HG03520 (cell line): ENCODE results near the gene SLC2A1.

Experiments
- ATAC-seq: cut with Tn5 transposase; IDR thresholded peaks from one replicate; pipeline ENCODE4 v1.9.1; 2021; ENCODE audit warnings: mild to moderate bottlenecking, moderate library complexity; ENCODE audit not compliant: unreplicated experiment

Gene SLC2A1

DNA sequence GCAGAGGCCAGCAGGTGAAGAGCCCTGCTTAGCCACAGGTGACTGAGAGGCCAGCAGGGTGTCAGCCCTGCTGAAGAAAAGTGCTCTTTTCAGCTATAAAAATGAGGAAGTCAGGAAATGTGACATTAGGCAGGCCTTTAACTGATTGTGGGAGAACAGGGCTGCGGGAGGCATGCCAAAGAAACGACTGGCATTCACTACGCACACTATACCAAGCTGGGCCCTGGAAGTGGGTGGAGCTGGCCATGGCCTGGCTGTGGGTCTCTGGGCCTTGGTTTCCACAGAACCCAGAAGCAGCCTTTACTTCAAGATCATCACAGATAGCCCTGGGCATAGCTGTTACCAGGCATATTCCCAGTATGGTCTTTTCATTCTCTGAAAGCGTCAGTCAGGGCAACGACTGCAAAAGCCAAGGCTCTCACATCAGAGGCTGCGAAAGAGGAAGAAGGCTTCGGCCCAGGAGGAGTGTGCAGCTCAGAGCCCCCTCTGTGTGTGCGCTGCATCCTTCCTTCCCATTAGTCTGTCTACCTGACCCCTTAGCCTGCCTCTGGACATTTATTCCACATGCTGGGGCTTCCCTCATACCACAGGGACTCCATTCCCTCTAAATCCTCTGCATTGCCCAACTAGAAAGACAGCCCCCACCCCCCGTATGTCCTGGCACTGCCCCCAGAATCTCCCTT is 14.3 kb downstream of the SLC2A1 start:
- ATAC-seq, result no peak

DNA sequence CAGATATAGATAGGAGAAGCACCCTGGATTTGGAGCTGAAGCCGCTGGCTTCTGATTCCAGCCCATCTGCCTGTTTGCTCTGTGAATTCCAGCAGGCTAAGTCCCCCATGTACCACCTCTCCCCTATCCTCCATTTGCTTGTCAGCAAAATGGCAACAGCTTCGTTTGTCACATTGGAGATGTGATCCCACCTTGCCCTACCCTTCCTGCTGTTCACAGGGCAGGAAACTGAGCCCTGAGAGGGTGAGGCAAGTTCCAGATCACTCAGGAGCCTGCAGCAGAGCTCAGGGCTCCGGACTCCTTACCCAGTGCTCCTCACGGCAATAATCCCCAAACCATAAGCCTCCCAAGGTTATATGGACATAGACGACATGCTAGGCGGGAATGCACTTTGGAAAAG is 14.9 kb downstream of the SLC2A1 start:
- no peak for ATAC-seq

DNA sequence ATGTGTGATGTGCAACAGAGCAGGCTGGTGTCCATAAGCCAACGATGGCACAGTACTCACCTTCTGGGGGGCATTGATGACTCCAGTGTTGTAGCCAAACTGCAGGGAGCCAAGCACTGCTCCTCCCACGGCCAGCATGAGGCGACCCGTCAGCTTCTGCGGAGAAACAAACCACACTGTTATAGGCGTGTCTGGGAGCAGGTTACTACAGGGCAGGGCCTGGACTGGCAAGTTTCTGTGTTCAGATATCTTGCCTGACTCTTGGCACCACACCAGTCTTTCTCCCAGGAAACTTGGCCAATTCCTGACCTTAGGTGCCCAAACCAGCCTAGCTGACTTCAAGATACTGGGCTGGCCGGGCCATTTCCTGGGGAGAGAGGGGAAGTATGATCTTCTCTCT is 15.5 kb downstream of the SLC2A1 start:
- no peak for ATAC-seq

DNA sequence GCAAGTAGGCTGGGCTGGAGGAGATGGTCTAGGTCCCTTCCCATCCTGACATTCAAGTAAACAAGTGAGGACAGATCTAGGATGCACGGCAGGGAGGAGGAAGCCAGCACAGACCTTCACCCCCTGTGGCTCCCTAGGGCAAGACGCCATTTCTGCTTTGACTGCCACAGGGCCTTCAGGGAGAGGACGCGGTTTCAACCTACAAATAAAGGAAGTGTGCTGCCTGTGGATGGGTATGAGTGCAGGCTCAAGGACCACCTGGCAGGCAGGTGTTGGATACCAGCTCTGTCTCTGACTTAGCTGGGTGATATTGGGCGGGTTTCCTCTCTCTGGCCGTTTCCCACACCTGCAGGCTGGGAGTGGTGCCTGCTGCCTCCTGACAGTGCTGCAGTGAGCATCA is 16.2 kb downstream of the SLC2A1 start:
- no peak for ATAC-seq

DNA sequence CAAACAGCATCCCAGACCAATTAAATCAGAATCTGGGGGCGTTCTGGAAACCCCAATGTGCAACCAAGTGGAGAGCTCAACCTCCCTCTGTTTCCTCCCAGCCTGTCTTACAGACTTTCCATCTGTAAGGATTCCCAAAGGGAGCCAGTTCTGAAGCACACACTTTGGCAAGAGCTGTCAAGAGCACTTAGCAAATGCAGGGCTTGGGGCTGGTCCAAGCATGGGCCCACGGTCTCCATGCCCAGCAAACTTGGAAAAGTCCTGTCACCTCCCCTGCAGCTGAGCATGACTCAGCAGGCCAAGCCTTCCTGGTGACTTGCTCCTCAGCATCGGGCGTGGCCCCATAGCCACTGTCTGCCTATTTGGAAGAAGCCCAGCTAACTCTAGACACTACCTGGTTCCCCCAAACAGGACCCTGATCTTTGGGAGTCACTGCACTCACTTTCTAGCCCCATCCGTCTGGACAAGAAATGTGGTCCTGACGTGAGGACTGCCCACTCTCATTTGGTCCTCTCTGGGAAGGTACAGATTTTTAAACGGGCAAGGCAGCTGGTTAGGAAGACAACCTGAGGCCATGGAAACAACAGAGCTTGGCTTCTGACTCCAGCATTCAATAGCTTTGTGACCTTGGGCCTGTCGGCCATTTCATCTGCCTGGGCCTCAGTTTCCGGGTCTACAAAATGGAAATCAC is 16.9 kb downstream of the SLC2A1 start:
- ATAC-seq, result no peak

DNA sequence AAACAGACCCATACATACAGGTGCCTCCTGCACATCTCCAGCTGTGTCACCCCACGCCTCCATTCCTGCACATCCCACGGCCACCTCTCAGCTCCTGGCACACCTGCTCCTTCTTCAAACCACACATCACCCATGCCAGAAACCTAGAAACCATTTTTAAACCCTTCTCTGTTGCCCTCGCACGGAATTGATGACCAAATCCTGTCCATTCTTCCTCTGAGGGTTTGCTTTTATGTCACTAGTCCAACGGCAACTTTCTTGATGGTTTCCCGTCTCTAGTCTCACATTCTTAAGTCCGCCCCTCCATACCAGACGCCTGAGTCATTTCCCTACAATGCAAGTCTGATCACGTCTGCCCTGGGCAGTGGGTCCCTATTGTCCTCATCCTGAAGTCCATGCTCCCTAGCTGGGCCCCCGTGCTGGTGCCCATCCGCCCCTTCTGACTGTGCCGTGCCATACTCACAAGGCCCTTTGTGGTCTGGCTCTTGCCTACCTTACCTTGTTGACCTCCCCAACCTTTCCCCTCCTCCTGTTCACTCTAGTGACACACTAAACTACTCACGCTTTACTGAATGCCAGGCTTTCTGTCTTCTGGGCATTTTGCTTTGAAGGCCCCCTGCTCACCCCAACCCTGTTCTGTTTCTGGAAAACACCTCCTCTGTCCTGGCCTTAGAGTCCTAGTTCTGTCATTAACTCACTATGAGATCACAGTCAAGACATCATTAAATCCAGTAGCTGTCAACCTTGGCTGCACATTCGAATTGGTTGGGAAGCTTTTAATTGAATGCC is 17.6 kb downstream of the SLC2A1 start:
- ATAC-seq, result no peak

DNA sequence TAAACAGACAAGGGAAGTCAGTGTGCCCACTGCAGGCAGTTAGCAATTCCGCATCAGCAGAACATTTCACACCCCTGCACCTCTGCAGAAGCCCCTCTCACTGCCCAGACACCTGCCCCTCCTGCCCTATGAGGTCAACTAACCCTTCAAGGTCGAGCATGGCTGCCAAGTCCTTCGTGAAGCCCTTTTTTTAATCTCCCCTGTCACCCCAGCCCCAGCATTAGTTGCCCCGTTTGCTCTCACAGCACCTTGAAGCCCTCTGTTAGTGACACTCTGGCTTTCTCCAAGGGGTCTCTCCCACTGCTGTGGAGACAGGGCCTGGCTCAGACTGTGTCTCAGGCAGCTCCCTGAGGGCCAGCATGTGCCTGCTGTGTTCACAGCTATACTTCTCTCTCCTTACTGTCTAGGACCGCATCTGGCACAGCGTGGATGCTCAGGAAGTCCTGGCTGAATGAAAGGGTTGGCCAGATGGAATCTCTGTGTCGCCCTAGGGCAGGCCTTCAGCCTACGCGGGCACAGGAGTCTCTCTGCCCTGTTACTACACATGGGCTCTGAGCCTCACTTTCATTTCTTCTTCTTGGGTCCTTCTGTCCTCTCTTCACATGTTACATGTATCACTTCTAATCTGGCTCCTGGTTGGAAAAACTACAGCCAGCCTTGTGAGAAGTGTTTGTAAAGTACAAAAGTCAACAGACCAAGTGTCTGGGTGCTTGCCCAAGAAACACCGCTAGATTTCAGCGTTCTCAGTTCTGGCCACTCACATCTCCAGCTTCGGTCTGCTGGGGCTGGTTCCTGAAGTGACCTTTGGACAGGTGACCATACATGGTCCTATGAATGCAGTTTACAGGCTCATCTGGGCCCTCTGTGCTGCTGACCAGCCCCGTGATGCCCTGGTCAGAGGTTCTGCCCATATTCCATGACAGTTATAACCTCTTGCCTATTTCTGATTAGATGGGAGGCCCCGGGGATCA is 19.7 kb downstream of the SLC2A1 start:
- ATAC-seq, result no peak

DNA sequence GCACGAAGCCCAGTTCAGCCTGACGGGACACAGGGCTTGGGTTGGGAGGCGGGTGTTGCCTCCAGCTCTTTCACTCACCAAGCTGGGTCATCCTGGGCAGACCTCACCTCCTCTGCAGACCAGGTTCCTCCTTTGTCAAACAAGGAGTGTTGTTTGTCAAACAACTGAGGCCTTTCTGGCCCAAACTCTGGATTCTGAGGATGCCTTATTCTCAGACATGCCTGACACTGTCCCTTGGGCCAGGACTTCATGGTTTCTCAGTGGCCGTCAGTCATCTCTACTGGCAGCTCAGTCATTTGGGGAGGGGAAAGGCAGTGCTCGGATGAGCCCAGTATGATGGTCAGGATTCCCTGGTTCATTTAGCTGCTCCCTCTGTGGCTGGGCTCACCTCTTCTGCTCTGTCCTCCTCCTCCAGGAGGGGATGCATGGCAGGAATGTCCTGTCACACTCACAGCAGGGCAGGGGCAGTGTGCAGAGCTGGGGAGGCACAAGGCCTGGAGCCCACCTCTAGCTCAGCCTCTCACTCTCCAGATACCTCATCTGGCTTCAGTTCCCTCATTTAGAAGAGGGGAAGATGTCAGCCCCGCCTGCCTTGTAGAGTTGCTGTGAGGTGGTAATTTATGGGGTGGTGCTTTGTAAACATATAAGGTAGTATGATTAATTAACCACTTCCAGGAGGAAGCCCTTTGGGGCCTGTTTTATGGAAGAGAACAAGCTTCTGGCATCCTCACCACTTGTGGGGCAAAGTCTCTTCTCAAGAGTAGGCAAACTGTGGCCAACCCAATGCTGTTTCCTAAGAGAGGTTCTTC is 20.6 kb downstream of the SLC2A1 start:
- no peak for ATAC-seq

DNA sequence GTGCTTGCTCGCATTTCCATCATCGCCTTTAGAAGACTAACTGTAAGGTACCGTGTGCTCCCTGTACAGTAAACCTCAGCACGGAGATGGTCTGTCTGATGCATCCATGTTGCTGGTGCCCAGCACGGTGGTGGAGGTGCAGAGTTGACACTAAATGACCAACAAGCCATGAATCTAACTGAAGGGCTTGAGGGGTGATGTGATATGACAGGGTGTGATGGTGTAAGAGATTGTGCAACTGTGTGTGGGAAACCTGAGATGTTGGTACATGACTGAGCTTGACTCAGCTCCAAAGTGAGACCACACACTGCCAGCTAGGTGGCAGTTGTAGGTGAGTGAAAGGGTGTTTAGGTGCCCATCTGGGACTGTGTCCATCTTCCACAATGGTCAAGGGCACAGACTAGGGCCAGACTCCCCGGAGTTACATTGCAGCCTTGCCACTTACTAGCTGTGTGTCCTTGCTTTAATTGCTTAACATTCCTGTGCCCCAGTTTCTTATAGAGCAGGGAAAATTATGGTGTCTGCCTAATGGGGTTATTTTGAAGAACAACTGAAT is 21.4 kb downstream of the SLC2A1 start:
- ATAC-seq, result no peak

DNA sequence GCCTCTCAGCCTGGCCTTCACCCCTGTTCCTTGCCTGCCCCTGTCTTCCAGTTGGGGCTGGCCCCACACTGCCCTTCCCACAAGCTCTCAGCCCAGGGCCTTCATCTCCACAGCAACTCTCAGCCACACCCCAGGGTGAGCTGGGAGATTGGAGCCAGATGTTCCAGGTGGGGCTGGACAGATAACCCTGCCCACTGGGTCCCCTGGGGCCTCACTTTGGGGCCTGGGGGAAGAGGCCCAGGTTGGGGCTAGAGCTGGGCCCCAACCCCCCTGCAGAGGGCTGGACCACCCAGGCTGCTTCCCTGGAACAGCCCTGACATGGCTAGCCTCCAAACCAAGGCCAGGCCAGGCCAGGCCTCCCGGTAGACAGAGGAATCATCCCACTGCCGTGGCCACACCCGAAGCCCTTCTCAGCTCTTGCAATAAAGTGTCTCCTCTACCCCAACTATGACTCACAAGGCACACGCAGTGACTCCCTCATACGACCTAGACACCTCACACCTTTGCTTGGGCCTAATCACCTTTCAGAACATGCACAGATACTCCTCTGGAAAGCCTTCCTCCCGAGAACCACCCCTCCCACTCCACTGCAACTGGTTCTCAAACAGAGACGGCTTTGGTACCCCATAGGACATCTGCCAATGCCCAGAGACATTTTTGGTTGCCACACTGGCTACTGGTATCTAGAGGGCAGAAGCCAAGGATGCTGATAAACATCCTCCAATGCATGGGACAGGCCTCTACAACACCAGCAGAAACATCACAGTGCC is 22.2 kb downstream of the SLC2A1 start:
- ATAC-seq, result no peak

DNA sequence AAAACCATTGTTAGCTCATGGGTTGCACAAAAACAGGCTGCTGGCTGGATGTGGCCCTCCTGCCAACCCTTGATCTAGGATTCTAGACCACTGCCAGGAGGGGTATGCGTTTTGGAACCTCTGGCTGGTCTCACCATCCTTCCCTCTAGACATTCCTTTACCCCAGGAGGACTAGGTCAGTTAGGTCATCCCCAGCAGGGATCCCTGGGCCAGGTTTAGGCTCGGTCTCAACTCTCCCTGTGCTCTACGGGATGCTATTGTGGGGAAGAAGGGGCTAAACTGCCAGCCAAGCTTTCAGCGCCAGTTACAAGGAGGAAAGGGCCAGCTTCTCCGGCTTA is 22.7 kb downstream of the SLC2A1 start:
- ATAC-seq, result no peak

DNA sequence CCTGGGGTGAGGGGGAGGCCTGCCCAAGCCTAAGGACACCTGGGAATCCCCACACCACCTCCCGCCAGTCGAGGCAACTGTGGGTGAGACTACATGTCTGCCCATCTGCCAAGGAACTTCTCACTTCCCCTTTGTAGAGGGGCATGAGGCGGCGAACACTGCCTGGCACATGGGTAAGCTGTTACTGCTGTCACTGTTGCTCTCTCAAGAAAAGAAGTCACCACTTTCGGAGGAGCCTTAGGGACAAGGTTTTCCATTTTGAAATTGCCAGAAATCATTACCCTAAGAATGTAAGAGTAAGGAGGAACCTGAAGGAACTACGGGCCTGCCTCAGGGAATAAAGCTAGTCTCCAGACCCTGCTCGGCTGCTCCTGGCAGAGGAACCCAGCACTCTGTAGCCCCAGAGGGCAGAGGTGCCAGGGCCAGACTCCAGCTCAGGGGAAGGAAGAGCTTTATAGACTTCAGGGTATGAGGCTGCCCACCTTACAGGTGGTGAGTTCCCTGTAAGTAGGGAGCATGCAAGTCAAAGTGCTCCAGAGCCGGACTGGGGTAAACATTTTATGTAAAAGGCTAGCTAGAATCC is 23.3 kb downstream of the SLC2A1 start:
- ATAC-seq, result no peak

DNA sequence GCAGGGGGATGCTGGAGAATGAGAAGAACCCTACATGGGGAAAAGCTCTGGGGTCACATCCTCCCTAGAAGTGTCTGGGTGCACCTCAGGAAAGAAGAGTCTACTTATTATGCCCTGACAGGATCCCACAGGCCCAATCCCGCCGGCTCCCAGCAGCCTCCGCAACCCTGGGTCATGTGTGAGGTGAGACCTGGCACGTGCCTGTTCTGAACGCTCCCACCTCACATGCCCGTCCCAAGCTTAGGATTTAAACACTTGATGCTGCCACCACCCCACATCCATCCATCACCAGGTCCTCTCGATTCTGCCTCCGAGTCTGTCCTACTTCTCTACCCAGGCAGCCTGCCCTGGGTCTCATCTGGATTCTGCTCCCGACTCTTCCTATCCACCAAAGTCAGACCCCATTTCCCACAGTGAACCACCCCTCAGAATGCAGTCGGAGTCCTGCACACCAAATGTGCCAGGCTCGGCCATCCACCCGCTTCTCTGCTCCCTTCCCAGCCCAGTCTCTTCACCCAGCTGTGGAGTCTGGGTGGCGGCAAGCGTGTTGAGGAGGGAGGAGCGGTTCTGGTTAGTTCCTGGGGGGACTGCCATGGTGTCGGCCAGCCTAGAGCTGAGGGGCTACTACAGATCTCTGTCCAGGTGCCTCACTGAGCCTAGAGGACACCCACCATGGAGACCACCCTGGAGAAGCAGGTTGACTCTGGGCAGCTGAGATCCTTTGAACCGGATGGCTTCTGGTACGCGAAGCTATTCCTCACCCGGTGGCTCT is 23.9 kb downstream of the SLC2A1 start:
- no peak for ATAC-seq

DNA sequence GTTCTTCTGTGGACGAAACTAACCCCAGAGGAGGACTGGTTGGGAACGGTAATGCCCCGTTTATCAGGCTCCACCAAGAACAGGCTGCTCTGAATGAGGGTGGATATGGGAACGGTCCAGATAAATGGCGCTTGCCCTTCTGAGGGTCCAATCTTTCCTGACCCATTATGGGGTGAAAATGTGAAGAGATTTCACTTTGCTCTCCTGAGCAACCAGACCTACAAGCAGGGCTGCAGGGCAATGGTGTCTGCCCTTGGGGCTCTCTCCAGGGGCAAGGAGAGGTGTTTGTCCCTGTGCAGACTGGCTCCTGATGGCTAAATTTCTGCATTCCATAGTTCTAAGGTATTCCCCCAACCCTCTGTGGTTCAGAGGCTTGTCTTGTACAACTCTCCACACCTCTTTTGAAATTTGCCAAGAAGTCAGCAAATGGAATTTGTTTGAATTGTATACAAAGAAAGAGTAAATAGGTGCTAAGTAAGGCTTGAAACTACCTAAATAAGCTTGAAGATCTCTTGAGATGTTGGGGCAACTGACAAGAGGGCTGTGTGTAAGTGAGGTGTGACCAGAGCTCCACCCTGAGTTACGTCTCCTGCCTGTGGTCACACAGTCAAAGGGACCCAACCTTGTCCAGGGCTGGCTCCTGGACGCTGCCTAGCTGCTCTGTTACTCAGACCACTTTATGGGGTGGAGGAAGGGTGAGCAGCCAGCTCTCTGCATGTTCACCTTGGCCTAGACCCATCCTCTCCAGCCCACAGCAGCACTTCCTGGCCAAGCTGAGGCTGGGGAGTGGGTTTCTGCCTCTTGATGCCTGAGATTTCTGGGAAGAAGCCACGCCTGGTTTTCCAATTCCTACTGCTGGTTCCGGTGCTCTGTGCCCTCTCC is 24.8 kb downstream of the SLC2A1 start:
- ATAC-seq, result no peak

DNA sequence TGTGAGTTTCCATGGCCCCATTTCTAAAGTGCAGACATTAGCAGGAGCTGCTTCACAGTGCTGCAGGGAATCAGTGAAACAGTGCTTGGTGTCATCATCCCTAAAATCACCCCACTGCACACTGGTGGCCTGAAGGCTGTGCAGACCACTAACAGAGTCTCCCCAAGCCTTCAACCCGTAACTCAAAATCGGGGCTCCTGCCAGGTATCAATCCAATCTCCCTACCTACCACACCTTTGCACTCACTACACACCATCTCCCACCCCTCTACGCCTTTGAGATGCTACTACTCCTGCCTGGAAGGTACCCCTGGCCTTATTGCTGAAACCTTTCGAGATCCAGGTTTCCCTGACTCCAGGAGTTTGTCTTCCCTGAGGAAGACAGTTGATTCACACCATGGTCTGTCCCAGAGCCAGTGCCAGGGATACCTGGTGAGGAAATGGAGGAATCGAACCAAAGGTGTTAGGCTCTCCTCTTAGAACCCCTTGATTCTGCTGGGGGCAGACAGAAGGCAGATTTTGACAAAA is 25.5 kb downstream of the SLC2A1 start:
- ATAC-seq, result no peak

DNA sequence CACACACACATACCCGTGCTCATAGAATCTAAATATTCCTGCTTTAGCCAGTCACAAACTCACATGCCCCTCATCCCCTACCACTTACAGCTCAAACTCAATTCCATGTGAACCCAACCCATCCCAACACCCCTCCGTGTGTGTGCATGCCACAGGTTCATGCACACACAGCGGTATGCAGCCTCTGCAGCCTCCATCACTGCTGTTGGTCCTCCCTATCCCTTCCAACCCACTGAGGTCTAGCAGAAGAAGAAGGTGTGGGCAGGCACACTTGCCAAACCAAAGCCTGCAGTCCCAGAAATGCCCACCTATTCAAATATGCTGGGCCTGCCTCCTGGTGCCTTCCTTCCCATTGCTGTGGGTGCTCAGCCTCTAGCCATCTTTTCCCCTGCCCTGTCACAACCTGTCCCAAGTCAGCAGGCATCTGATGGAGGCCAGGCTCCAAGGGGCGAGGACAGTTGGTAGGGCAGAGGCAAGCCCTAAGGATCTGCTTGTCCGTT is 26.2 kb downstream of the SLC2A1 start:
- ATAC-seq, result no peak
